Measurements from ENCODE around the gene FIBCD1. TPM values are rescaled to one million over a fixed set of nuclear protein-coding genes. Genes with fewer than 3 reads are reported as not detected.

The FIBCD1 gene
- total RNA-seq, 4 donors from 2014 or later = 0.40 to 0.83 (median 0.42) TPM; not detected in 1

DNA sequence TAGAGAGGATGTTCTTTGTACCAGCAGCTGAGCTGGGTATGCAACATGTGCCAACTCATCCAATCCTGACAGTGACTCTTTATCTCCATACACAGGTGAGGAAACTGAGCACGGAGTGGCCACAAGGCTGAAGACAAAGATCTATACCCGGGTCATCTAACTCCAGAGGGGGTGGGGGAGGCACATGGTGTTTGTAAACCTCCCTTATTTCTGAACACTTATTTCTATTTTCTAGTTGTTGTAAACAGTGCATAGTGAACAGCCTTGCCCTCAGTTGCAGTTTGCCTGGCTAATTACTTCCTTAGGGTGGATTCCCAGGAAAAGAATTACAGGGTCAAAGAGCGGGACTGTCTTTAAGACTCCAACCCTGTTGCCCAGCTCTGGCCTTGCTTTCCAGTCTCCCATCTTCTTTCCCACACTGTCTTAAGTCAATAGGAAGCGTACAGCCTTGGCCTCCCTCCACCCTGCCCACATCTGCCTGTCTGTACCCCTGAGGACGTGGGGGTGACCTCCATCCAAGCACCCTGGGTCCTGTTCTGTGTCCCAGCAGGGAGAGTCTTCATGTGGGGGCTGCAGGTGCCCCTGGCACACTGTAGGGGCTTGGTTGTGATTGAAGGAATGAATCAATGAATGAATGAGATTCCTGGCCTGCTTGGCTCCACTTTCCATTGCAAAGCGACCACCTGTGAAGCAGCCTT is 13.2 kb upstream of the FIBCD1 start:
- TF ChIP-seq, protein P1, sequence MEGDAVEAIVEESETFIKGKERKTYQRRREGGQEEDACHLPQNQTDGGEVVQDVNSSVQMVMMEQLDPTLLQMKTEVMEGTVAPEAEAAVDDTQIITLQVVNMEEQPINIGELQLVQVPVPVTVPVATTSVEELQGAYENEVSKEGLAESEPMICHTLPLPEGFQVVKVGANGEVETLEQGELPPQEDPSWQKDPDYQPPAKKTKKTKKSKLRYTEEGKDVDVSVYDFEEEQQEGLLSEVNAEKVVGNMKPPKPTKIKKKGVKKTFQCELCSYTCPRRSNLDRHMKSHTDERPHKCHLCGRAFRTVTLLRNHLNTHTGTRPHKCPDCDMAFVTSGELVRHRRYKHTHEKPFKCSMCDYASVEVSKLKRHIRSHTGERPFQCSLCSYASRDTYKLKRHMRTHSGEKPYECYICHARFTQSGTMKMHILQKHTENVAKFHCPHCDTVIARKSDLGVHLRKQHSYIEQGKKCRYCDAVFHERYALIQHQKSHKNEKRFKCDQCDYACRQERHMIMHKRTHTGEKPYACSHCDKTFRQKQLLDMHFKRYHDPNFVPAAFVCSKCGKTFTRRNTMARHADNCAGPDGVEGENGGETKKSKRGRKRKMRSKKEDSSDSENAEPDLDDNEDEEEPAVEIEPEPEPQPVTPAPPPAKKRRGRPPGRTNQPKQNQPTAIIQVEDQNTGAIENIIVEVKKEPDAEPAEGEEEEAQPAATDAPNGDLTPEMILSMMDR (IDR thresholded peaks at IDR 0.05) = no peak
- TF ChIP-seq EP300 (IDR thresholded peaks at IDR 0.05) = no peak
- no peak for TF ChIP-seq POLR2A (IDR thresholded peaks at IDR 0.05; ENCODE audit: low read depth)
- TF ChIP-seq POLR2AphosphoS5 (IDR thresholded peaks at IDR 0.05) = no peak
- H3K9me3 ChIP-seq = peaks cover 0 to 6% (median 2%) of the 10 kb centered on the region in 4 donors
- H3K36me3 ChIP-seq = no peaks in the 10 kb centered on the region
- 73% methylated on average over 5 of the region's 6 CpGs for WGBS
- no peaks in the 10 kb centered on the region for H3K4me1 ChIP-seq
- DNase-seq (ENCODE audit: extremely low spot score) = no peak
- H3K27ac ChIP-seq (replicated peaks in 1 of 4) = no peak overlapping the region
- H3K27me3 ChIP-seq = peaks cover 0 to 46% (median 0%) of the 10 kb centered on the region in 4 donors
- intact Hi-C loops (cut with DNase I) = no loop called here
- no peak overlapping the region for H3K4me3 ChIP-seq

DNA sequence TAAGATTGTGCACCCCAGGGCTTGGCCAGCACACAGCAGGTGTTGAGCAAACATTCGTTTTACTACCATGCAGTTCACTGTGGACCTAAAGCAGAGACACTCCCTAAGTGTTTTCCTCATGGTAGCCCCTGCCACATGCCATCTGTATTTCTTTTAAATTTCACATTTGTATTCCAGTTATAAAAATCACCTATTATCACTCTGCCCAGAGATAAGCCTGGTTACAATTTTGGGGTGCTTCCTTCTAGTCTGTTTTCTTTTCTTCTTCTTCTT is 10.9 kb upstream of the FIBCD1 start:
- TF ChIP-seq POLR2A (IDR thresholded peaks at IDR 0.05; ENCODE audit: low read depth) (no peak), EP300 (IDR thresholded peaks at IDR 0.05) (no peak)
- 93% methylated on average over 1 of the region's 1 CpG for WGBS
- intact Hi-C loops (cut with DNase I) = no loop called here

DNA sequence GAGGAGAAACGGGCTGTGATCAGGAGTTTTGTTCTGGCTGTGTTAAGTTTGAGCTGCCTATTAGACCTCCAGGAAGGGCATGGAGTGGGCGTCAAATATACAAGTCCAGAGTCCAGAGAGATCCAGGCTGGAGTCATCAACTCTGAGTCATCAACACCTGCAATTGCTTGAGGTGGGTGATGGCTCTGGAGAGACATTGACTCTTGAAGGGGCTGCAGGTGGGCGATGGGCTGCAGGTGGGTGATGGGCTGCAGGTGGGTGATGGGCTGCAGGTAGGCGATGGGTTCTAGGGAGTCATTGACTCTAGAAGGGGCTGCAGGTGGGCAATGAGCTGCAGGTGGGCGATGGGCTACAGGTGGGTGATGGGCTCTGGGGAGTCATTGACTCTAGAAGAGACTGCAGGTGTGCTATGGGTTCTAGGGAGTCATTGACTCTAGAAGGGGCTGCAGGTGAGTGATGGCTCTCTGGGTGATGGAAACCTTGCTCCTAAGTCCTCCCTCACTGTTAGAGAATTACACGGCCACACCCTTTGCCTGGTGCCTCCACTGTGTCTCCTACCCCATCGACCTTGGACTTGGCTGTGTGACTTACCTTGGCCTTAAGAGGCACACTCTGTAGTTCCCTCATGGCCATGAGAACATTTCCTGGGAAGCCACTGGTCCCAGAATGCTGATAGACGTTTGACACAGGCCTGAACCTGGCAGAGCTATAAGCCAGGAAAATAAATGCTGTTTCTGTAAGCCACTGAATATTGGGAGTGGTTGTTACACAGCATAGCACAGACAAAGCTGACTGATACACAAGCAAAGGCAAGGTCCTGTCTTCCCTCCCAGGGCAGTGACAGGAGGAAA is 10.4 kb upstream of the FIBCD1 start:
- 81% methylated on average over 8 of the region's 8 CpGs for WGBS
- peaks cover 0 to 30% (median 0%) of the 10 kb centered on the region in 4 donors for H3K27me3 ChIP-seq
- intact Hi-C loops (cut with DNase I) = loop anchor here (10.0 kb wide), 1 partner anchor 85 kb away; no protein-coding TSS in a partner anchor

More for the DNA sequence above, 10.9 kb upstream of the FIBCD1 start:
- peaks cover 0 to 6% (median 2%) of the 10 kb centered on the region in 4 donors for H3K9me3 ChIP-seq
- H3K27ac ChIP-seq (replicated peaks in 1 of 4) = no peak overlapping the region
- no peaks in the 10 kb centered on the region for H3K4me1 ChIP-seq
- H3K27me3 ChIP-seq = peaks cover 0 to 30% (median 0%) of the 10 kb centered on the region in 4 donors
- H3K4me3 ChIP-seq = no peak overlapping the region
- no peaks in the 10 kb centered on the region for H3K36me3 ChIP-seq
- DNase-seq (ENCODE audit: extremely low spot score) = no peak

DNA sequence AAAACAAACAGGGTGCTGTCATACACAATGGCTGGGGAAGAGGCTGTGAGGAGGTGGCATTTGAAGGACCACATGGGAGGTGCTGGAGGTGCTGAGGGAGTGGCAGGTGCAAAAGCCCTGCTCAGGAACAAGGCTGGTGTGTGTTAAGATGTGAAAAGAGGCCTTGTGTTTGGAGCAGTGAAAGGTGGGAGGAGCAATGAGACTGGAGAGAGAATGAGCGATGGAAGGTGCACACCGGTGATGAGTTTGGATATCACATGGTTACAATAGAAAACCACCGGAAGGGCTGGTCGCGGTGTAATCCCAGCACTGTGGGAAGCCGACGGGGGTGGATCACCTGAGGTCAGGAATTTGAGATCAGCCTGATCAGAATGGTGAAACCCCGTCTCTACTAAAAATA is 9.2 kb upstream of the FIBCD1 start:
- Histone ChIP-seq H3K27ac (replicated peaks in 1 of 4) (no peak overlapping the region), H3K27me3 (peaks cover 0 to 38% (median 0%) of the 10 kb centered on the region in 4 donors), H3K4me3 (no peak overlapping the region), H3K4me1 (no peaks in the 10 kb centered on the region), H3K36me3 (no peaks in the 10 kb centered on the region), H3K9me3 (peaks cover 0 to 6% (median 2%) of the 10 kb centered on the region in 4 donors)
- intact Hi-C loops (cut with DNase I) = loop anchor here (10.0 kb wide), 1 partner anchor 87 kb away; no protein-coding TSS in a partner anchor
- DNase-seq (ENCODE audit: extremely low spot score) = no peak
- 85% methylated on average over 8 of the region's 8 CpGs for WGBS
- TF ChIP-seq EP300 (IDR thresholded peaks at IDR 0.05) (no peak), POLR2A (IDR thresholded peaks at IDR 0.05; ENCODE audit: low read depth) (no peak), POLR2AphosphoS5 (IDR thresholded peaks at IDR 0.05) (no peak)
- TF ChIP-seq, protein P1 (IDR thresholded peaks at IDR 0.05) = no peak

More for the DNA sequence above, 10.4 kb upstream of the FIBCD1 start:
- H3K4me1 ChIP-seq = no peaks in the 10 kb centered on the region
- H3K4me3 ChIP-seq = no peak overlapping the region
- peaks cover 0 to 6% (median 2%) of the 10 kb centered on the region in 4 donors for H3K9me3 ChIP-seq
- H3K36me3 ChIP-seq = no peaks in the 10 kb centered on the region
- no peak overlapping the region for H3K27ac ChIP-seq (replicated peaks in 1 of 4)
- DNase-seq (ENCODE audit: extremely low spot score) = no peak
- TF ChIP-seq EP300 (IDR thresholded peaks at IDR 0.05) (no peak), POLR2AphosphoS5 (IDR thresholded peaks at IDR 0.05) (no peak), POLR2A (IDR thresholded peaks at IDR 0.05; ENCODE audit: low read depth) (no peak)
- TF ChIP-seq, protein P1 (IDR thresholded peaks at IDR 0.05) = no peak

DNA sequence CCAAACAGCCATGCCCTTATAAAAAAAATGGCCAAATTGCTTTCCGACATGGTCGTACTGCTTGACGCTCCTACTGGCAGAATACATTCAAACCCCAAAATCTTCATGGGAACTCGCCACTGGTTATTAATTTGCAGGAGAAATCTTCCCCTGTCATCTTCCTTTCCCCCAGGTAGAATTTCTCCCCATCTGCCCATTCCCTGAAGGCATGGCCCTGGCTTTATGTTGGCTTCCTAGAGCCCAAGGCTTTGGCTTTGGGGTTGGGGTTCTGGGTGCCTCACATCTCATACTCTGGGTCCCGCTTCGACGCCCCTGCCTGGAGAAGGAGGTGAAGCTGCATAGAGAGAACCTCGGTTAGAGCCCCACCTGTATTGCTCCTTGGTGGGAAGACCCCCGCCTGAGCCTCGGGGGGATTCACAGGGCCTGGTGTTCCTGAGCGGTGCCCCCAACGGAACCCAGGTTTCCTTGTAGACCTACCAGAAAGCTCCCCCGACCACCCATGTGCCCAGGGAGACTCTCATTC is 8.6 kb upstream of the FIBCD1 start:
- TF ChIP-seq POLR2AphosphoS5 (IDR thresholded peaks at IDR 0.05) (no peak), EP300 (IDR thresholded peaks at IDR 0.05) (no peak), POLR2A (IDR thresholded peaks at IDR 0.05; ENCODE audit: low read depth) (no peak)
- TF ChIP-seq, protein P1 (IDR thresholded peaks at IDR 0.05) = no peak
- no peaks in the 10 kb centered on the region for H3K4me1 ChIP-seq
- no peak overlapping the region for H3K4me3 ChIP-seq
- peaks cover 0 to 44% (median 0%) of the 10 kb centered on the region in 4 donors for H3K27me3 ChIP-seq
- no peak overlapping the region for H3K27ac ChIP-seq (replicated peaks in 1 of 4)
- no peak for DNase-seq (ENCODE audit: extremely low spot score)
- intact Hi-C loops (cut with DNase I) = loop anchor here (10.0 kb wide), 1 partner anchor 87 kb away; no protein-coding TSS in a partner anchor
- peaks cover 0 to 6% (median 2%) of the 10 kb centered on the region in 4 donors for H3K9me3 ChIP-seq
- 86% methylated on average over 13 of the region's 13 CpGs for WGBS
- H3K36me3 ChIP-seq = no peaks in the 10 kb centered on the region
